Measurements from ENCODE around the gene FBXW4.

Gene FBXW4

DNA sequence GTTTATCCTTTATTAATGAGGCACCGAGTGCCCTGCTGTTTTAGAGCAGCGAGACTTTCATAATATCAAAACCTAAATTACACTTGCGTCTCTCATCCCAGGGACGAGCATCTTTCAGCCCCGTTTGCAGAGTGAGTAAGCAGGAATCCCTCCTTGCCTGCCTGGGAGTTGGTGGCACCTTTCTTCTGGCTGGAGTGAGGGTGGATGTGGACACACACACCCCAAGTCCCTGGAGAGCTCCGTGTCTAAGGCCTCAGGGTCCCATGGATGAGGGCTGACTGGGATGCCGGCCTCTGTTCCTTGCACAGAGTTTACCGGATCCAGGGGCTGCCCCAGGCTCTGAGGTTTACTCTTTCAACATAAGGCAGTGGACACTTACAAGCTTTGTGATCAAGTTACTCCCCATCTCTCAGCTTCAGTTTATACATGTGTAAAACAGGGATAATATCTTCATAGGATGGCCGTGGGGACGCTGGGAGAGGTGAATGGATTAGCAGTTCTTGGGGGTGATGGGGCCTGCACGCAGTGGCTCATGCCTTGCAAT, 131.4 kb downstream of the FBXW4 start:
- no peak overlapping the region for H3K4me3 ChIP-seq (ENCODE audit: low read depth, low read length)
- no peak for TF ChIP-seq CTCF (IDR thresholded peaks at IDR 0.05; ENCODE audit: low read depth, low read length)

- H3K4me3 ChIP-seq (ENCODE audit: low read depth, low read length) = no peak overlapping the region
- no peak for TF ChIP-seq CTCF (IDR thresholded peaks at IDR 0.05; ENCODE audit: low read depth, low read length)
Observed at GRCh38 chr10:101563007-101563406, 132.0 kb downstream of the FBXW4 start.

GRCh38 chr10:101562231-101562630, 132.7 kb downstream of the FBXW4 start:
- no peak for TF ChIP-seq CTCF (IDR thresholded peaks at IDR 0.05; ENCODE audit: low read depth, low read length)

DNA sequence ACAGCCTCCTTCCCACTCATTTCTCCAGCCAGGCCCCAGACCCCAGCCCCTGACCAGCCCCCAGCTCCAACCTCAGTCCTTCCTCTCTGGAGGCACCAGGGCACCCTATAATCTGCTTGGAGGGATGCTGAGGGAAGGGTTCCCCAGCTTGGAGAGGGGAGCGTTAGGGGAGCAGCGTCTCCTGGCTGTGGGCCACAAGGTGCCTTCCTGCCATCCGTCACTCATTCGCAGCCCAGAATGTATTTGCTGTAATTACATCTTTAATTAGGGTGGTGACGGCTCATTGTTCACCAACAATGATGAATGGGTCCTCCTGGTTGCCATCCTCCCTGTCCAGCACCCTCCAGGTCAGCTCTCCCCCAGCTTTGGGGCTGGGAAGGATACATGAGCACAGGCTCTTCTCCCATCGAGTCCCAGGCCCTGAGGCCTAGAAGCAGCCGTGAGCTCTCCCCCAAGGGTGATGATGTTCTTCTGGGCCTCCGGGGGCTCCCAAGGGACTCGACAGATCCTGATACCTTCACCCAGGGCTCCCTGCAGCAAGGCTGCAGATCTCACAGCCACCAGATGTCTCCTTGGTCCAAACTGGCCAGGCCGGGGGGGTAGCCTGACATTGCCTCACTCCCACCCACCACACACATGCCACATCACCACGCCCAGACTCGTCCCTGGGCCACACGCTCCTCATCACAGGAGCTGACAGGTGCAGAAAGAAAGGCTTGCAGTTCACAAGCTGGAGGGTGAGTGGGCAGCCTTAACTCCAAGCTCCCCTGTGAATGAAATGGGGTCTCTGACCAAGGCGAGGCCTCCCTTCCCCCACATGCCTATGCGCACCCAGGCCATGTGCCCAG, 133.7 kb downstream of the FBXW4 start:
- H3K4me3 ChIP-seq (ENCODE audit: low read depth, low read length) = no peak overlapping the region
- TF ChIP-seq CTCF (IDR thresholded peaks at IDR 0.05; ENCODE audit: low read depth, low read length) = no peak

More at GRCh38 chr10:101562231-101562630, 132.7 kb downstream of the FBXW4 start:
- no peak overlapping the region for H3K4me3 ChIP-seq (ENCODE audit: low read depth, low read length)
